ENCODE results near the gene RAP1GDS1.
"Not testable (repeated sequence)": the region's sequence is repeated elsewhere in the genome, so short reads cannot be mapped to it uniquely, and the experiment has no call there.

The RAP1GDS1 gene

DNA sequence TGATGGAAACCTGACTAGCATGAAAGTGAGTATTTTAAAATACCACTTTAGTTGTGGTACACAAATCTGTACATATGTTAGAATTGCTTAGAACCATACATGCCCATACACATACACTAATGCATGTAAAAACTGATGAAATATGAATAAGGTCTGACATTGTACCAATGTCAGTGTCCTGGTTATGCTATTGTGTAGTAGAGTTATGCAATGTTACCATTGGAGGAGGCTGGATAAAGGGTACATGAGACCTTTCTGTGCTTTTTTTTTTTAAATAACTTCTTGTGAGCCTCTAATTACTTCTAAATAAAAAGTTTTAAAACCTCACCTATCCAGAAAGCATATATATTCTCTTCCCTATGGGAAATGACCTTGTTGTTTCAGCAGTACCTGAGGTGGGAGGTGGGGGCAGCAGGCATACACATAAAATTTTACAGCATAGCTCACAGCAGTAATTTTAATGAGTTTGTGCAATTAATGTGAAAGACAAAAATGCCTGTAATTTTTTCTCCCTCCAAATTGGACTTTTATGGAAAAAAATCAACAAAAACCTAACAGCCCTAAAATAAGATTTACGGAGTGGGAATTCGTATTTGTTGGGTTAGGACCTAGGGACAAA, 97.6 kb downstream of the RAP1GDS1 start:
- DNase-seq (ENCODE audit: low read depth), result no peak

DNA sequence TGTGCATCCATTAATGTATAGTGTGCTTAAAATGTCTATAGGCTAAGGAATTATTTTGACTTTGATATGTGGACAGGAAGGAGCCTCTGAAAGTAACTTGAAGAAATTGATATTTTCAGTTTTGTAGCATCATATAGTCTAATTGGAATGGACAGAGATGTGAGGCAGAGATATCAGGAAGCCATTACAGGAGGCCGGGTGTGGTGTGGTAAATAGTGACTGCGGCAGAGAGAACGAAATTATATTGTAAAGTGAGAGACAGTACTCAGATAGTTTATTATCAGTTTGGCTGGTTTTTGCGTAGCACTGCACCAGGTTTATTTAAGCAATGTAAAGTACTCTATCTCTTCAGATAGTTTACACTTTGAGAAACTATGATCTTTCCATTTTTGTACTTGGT, 98.5 kb downstream of the RAP1GDS1 start:
- no peak for DNase-seq (ENCODE audit: low read depth)

DNA sequence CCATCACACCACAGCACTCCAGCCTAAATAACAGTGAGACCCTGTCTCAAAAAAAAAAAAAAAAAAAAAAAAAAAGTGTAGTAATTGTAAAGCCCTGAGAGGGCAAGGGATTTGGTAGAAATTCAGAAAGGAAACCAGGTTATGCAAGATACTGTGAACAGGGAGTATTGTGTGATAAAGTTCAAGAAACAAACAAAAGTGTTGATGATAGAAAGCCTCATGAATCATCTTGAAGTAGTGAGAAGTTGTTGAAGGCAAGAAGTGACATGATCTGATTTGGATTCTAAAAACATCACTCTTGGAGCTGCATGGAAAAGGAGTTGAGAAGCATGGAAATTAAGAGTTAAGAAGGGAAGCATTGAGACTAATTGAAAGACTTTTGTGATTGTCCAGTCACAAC, 102.2 kb downstream of the RAP1GDS1 start:
- DNase-seq (ENCODE audit: low read depth), result no peak

DNA sequence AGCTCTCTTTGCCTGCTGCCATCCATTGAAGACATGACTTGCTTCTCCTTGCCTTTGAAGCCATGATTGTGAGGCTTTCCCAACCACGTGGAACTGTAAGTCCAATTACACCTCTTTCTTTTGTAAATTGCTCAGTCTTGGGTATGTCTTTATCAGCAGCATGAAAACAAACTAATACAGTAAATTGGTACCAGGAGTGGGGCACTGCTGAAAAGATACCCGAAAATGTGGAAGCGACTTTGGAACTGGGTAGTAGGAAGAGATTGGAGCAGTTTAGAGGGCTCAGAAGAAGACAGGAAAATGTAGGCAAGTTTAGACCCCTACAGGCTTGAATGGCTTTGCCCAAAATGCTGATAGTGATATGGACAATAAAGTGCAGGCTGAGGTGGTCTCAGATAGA, 105.1 kb downstream of the RAP1GDS1 start:
- DNase-seq (ENCODE audit: low read depth), result not testable (repeated sequence)

DNA sequence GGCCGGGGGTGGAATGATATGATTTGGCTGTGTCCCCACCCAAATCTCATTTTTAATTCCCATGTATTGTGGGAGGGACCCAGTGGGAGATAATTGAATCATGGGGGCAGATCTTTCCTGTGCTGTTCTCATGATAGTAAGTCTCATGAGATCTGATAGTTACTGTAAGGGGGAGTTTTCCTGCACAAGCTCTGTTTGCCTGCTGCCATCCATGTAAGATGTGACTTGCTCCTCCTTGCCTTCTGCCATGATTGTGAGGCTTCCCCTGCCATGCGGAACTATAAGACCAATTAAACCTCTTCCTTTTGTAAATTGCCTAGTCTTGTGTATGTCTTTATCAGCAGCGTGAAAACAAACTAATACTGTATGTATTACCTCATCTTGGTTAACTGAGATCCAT, 106.8 kb downstream of the RAP1GDS1 start:
- not testable (repeated sequence) for DNase-seq (ENCODE audit: low read depth)

DNA sequence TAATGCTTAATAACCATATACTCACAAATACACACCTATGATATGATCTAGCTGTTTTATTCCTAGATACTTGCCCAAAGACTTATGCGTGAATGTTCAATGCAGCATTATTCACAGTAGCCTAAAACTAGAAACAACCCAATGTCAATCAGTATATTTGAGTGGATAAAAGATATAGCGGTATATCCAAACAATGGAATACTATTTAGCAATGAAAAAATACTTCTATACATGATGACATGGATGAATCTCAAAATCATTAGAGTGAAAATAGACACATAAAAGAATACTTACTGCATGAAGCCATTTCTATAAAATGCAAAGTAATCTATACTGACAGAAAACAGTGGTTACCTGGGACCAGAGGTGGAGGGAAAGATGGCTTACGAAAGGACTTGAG, 108.1 kb downstream of the RAP1GDS1 start:
- DNase-seq (ENCODE audit: low read depth), result no peak

DNA sequence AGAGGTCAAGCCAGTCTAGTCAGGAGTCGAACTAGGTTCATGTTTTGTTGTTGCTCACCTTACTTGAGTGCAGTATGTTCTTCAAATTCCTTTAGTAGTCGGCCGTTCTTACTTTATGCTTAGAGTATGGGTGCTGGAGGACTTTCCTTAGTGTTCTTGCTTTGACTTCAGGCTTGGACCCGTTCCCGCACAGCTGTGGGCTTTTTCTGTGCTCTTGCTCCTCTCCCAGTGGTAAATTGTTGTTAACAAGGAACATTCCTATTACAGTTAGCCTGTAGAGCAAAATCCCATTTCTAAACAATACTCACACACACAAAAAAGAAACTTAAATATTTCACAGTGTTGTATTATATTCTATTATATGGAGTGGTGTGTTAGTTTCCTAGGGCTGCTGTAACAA, 113.5 kb downstream of the RAP1GDS1 start:
- DNase-seq (ENCODE audit: low read depth), result no peak

DNA sequence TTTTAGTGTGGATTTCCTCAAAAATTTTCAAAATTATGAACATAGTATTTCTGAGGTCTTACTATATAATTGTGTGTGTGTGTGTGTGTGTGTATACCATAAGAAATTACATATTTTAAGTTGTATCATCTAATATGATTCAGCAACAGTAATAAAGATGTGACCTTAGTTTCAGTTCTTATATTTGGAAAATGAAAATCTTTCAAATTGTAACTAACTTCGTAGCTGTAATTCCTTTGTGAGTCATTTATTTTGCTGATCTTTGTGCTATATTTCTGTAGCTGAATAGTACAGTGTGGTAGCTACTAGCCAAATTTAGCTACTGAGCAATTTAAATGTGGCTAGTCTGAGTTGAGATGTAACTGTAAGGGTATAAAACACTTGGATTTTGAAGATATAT, 116.4 kb downstream of the RAP1GDS1 start:
- DNase-seq (ENCODE audit: low read depth), result no peak

DNA sequence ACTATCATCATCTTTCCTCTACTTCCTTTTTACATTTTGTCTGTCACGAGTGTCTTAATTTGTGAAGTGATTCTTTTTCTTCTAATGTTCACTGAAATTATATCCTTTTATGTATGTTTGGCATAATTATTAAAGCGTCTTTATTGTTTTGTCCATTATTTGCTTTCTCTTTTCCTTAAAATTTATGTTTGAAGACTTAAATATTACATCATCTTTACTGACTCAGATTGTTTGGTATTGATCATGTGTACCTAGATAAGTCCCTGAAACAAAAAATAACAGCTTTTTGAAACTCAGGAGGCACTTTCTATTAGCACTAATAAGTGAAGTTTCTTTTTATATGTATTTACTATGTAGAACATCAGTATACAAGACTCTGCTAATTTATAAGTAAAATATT, 120.1 kb downstream of the RAP1GDS1 start:
- no peak for DNase-seq (ENCODE audit: low read depth)

DNA sequence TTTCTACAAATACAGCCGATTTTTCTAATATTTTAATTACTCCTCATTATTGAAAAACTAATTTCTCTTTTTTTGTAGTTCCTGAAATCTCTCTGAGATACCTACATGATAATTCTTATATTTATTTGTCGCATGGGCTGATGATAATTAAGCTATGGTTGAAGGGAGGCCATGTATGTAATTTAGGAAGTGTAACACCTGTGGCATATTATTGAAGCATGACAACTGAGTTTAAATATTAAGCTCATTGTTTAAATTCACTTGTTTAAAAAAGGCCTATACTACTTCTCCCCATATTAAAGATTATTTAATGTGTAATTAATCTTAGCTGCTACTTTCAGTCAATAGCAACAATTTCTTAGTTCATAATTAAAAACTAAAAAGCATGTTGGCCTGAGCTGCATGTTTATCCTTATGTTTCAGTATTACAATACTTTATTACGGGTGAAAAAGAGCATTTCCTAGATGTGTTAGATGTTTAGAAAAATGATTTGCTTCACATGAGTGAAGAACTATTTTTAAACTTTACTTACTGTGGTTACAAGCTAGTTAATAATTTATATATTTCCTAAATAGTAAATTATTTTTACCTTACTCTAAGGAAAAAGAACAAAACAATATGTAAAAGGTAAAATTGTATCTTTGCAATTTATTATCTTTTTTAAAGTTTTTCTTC, 122.4 kb downstream of the RAP1GDS1 start:
- no peak for DNase-seq (ENCODE audit: low read depth)

DNA sequence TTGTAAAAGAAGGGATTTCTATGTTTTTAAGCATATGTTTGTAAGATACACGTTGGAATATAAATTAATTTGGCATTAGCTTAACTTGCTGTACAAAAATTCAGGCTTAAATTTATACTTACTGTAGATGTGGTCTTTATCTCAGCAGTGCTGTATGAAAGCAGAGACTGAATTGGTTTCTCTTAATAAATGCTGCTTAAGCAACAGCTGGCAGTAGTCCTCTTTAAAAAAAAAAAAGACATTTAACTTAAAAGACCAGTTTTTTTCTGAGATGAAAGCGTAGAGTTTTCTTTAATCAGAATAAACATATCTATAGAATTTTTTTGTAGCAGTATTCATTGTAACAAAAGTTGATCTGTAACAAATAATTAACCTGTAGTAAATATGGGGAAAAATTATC, 124.6 kb downstream of the RAP1GDS1 start:
- DNase-seq (ENCODE audit: low read depth), result no peak

DNA sequence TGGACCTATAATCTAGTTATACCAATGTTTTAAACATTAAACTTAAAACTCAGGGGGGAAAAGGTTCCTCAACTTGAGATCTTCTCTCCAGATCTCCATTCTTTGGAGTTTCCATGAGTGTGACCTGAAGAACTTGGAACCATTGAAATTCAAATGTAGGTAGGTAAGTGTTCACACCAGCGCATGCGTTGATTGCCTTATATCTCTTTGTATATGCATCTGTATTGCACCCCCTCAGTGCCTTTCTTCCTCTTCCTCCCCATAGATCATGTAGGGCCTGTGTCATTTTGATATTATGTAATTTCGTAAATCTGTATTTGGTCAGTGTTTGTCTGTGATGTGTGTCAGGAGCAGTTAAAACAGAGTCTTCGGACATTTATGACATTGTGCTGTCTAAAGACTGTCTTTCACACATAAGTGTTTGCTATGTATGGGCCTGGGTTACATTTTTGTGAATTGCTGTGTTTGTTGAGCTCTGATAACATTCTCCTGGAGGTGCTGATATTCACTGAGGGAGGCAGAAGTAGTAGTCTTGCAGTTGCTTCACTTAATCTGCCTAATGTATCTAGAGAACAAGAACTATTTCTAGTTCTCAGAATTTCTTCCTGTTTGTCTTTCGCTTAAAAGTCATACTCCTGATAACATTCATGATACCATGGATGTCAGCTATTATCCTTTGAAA, 126.3 kb downstream of the RAP1GDS1 start:
- DNase-seq (ENCODE audit: low read depth), result no peak

DNA sequence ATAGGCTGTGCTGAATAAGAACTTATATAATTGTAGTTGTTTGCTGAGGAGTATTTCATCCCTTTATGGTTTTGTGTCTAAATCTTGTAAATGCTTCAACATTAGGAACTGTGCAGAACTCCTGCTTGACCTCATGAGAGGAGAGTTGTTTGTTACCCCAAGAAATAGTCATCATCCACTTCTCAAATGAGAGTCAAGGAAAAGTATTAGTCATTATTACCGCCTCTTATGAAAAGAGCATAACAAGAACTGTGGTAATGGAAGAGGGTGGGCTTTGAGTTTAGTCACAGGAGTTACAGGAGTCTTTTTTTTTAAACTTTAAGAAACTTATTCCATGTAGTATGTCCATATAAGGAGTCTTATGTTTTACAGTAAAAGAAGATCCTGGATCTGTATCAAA, 132.9 kb downstream of the RAP1GDS1 start:
- DNase-seq (ENCODE audit: low read depth), result no peak

DNA sequence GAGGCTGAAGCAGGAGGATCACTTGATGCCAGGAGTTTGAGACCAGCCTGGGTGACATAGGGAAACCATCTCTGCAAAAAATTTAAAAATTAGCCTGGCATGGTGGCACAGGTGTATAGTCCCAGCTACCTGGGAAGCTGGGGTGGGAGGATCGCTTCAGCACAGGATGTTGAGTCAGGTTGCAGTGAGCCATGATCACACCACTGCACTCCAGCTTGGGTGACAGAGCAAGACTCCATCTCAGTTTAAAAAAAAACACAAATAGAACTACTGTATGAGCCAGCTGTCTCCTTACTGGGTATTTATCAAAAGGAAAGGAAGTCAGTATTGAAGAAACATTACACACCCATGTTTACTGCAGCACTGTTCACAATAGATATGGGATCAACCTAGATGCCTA, 138.7 kb downstream of the RAP1GDS1 start:
- no peak for DNase-seq (ENCODE audit: low read depth)

DNA sequence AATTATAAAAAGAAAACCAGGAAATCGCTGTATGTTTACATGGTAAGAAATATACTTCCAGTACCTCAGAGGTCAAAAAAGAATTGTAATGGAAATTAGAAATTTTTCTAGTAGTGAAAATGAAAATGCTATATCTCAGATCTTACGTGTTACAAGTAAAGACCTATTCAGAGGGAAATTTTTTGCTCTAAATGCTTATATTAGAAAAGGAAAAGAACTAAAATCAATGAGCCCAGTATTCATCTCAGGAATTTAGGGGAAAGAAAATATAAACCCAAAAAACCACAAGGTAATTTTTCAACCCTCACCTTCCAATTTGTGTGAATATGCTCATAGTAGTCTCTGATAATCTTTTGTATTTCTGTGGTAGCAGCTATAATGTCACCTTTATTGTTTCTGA, 145.6 kb downstream of the RAP1GDS1 start:
- no peak for DNase-seq (ENCODE audit: low read depth)

DNA sequence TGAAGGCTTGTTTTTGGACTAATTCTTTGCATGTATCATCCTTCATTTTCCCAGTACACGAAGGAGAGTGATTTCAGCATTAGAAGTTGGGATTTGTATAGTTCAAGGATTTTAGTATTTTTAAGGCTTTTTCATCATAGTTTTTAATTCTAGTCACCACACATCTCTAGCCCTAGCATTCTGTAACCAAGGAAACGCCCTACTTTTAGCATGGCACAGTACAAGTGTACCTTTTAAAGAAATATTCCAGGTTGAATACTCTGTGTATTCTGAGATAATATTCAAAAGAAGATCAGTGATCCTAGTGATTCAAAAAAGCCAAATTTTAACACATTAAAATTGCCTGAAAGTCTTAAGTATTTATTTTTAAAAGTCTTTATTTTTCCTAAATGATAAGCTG, 150.5 kb downstream of the RAP1GDS1 start:
- no peak for DNase-seq (ENCODE audit: low read depth)

DNA sequence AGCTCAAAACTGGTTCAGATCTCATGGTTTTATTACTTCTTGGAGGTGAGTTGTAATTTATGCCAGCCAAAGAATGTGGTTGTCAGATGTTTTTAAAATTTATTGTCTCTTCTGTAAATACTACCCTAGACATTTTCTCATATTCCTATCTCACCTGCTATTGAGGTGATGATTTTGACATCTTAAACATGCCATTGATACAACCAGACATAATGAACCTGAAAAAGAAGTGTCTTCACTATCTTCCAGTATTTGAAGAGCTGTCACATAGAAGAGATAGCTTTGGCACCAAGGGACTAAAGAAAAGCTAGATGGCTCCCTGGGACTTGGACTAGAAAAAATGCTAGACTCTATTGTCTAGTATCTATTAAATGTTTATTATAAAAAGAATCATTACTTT, 155.7 kb downstream of the RAP1GDS1 start:
- no peak for DNase-seq (ENCODE audit: low read depth)

DNA sequence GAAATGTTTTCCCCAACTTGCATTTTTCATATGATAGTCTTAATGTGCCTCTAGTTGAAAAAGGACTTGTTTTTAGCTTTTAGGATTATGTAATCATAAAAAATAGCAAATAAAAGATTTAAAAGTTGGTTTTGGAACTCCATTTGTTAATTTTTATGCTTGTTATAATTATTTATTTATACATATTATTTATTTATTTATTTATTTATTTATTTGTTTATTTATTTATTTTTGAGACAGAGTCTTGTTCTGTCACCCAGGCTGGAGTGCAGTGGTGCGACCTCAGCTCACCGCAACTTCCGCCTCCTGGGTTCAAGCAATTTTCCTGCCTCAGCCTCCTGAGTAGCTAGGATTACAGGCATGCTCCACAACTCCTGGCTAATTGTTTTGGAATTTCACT, 159.0 kb downstream of the RAP1GDS1 start:
- DNase-seq (ENCODE audit: low read depth), result not testable (repeated sequence)

DNA sequence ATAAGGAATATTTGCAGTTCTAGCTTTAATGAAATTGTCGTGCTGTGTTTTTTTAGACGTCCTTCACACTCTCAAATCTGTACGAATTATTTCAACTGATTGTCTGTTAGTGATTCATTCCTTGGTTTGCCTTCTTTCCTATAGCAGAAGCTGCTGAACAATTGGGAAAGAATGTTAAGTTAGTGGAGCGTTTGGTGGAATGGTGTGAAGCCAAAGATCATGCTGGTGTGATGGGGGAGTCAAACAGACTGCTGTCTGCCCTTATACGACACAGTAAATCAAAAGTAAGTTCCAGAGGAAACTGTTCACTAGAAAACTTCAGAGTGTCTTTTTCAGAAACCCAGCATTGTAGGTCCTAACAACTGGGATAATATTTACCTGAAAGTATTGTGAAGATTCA, 159.9 kb downstream of the RAP1GDS1 start:
- no peak for DNase-seq (ENCODE audit: low read depth)

DNA sequence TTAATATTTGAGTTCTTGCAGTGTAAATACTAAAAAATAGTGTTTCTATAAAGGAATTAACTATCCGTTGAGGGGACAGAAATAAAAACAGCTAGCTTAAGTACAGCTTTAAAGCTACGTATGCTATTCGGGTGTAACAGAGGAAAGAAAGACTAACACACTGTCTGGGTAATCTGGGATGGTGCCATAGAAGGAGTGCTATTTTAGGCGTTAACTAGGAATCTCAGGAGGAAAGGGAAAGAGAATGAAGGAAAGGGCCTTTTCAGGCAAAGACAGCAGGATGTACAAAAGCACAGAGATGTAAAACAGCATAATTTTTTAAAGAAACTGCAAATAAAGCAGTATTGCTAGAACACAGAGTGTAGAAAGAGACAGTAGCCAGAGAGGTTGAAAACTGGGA, 161.8 kb downstream of the RAP1GDS1 start:
- DNase-seq (ENCODE audit: low read depth), result no peak

DNA sequence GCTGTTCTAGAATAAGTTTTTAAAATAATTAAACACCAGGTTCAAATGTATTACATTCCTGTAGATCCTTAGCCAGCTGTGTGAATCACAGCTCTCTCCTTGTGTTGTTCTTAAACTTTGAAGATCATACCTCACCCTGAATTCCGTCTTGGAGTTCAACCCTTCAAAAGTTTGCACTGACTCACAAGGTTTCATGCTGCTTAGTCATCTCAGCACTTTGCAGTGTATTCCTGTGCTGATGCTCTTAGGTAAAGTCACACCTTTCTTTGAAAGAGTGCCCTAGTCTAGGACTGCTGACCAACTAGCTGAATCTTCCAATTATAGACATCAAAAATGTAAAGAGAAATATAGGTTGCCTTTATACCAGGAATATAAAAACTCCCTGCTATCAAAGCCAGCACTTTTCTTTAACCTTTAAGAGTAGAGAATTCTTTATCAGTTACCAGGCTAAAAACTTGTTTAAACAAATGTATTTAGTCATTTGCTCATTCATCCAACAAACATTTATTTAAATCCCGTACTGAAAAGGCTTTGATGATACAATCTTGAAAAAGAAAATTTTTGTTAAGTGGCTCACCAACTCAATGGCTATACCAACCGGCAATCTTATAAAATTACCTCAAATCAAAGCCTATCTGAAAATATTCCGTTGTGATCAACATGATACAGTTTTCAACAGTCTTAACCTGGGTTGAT, 169.7 kb downstream of the RAP1GDS1 start:
- no peak for DNase-seq (ENCODE audit: low read depth)

DNA sequence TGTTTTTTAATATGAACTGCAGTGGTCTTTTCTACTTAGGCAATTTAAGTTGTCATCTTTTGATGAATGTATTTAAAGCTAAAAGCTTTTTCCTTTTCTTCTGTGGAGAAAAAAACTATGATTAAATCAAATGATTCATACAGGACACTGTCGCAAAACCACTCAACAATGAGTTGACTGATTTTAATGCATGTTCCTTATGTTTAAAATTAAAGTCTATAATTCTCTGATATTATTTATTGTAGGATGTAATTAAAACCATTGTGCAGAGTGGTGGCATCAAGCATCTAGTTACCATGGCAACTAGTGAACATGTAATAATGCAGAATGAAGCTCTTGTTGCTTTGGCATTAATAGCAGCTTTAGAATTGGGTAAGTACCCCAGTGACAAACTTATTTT, 172.5 kb downstream of the RAP1GDS1 start:
- DNase-seq (ENCODE audit: low read depth), result no peak

DNA sequence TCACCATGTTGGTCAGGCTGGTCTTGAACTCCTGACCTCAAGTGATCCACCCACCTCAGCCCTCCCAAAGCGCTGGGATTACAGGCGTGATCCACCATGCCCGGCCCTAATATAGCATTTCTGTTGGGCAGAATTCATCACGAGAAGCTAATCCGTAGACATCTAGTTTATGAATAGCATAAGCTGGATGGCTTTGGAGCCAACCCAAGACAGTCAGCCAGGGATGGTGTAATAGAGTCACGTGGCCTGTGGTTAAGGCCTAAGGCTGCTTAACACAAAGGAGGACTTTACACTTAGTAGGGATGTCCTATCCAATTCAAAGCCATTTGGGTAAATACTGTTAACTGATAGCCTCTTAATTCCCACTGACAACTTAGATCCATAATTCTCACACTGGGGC, 173.6 kb downstream of the RAP1GDS1 start:
- no peak for DNase-seq (ENCODE audit: low read depth)

Measured in activated T-helper 9 cell treated with anti-CD3 and anti-CD28 coated beads, Interleukin-2, amount 50 U/mL, for 16 hours (primary cell).